HEK293 (cell line): ENCODE results near the gene PIK3IP1.

Experiments used
- BCL11A ChIP-seq: fragments of 450-650 bp; formaldehyde crosslinking; IDR thresholded peaks from 2 replicates; pipeline ENCODE4 v1.5.1; 2016; ENCODE audit warnings: low read depth, missing biosample characterization, missing genetic modification characterization
- CTCF ChIP-seq: fragments of 450-650 bp; formaldehyde crosslinking; IDR thresholded peaks from 2 replicates; pipeline ENCODE4 v1.5.1; 2016; ENCODE audit warnings: missing biosample characterization, missing genetic modification characterization
- MYNN ChIP-seq: fragments of 450-650 bp; formaldehyde crosslinking; IDR thresholded peaks from 2 replicates; pipeline ENCODE4 v1.5.1; 2016; ENCODE audit warnings: missing biosample characterization, missing genetic modification characterization, borderline replicate concordance
- PBX3 ChIP-seq: sonication (generic); formaldehyde crosslinking; IDR thresholded peaks from 2 replicates; pipeline ENCODE4 v1.8.1; 2022; ENCODE audit warnings: mild to moderate bottlenecking, moderate library complexity, missing genetic modification reagents
- REST ChIP-seq: fragments of 450-650 bp; formaldehyde crosslinking; IDR thresholded peaks from 2 replicates; pipeline ENCODE4 v1.5.1; 2016; ENCODE audit warnings: missing biosample characterization, missing genetic modification characterization
- ZNF138 ChIP-seq: fragments of 450-650 bp; formaldehyde crosslinking; IDR thresholded peaks from 2 replicates; pipeline ENCODE4 v1.5.1; 2016; ENCODE audit warnings: missing biosample characterization, missing genetic modification characterization, borderline replicate concordance
- ZNF174 ChIP-seq: fragments of 450-650 bp; formaldehyde crosslinking; IDR thresholded peaks from 2 replicates; pipeline ENCODE4 v1.5.0; 2017; ENCODE audit warnings: missing biosample characterization, mild to moderate bottlenecking, missing genetic modification characterization
- ZNF223 ChIP-seq: fragments of 450-650 bp; formaldehyde crosslinking; IDR thresholded peaks from 2 replicates; pipeline ENCODE4 v1.5.1; 2016; ENCODE audit warnings: missing biosample characterization, missing genetic modification characterization
- ZNF518A ChIP-seq: fragments of 450-650 bp; formaldehyde crosslinking; conservative IDR thresholded peaks from 2 replicates; pipeline ENCODE4 v1.5.1; 2016; ENCODE audit warnings: low read depth, missing biosample characterization, missing genetic modification characterization
- ZNF558 ChIP-seq: fragments of 450-650 bp; formaldehyde crosslinking; IDR thresholded peaks from 2 replicates; pipeline ENCODE4 v1.5.1; 2016; ENCODE audit warnings: missing biosample characterization, missing genetic modification characterization
- ZNF596 ChIP-seq: fragments of 450-650 bp; IDR thresholded peaks from 2 replicates; pipeline ENCODE4 v1.5.0; 2018; ENCODE audit warnings: missing biosample characterization, mild to moderate bottlenecking, missing genetic modification characterization, moderate library complexity
- ZNF837 ChIP-seq: fragments of 450-650 bp; formaldehyde crosslinking; IDR thresholded peaks from 2 replicates; pipeline ENCODE4 v1.5.1; 2016; ENCODE audit warnings: missing biosample characterization, missing genetic modification characterization

GRCh38 chr22:31250740-31251600 is 41.3 kb downstream of the PIK3IP1 start:
- TF ChIP-seq BCL11A (no peak), ZNF518A (no peak), ZNF223 (no peak), MYNN (tag by site-specific recombination) (no peak), PBX3 (CRISPR knock-in tag) (no peak), REST (no peak), ZNF138 (tag by site-specific recombination) (no peak), ZNF174 (tag by site-specific recombination) (no peak), CTCF (no peak), ZNF837 (no peak), ZNF596 (no peak), ZNF558 (tag by site-specific recombination) (no peak)
